Occipital lobe (tissue), 2 donors: ENCODE measurements around the gene CNGB1. TPM values are rescaled to one million over a fixed set of nuclear protein-coding genes. Genes with fewer than 3 reads are reported as not detected.
"Not testable (repeated sequence)": the region's sequence is repeated elsewhere in the genome, so short reads cannot be mapped to it uniquely, and the experiment has no call there.

Experiments used
- DNase-seq: peaks from one replicate; lab custom pipeline; 2025; lab: John Stamatoyannopoulos, UW
- total RNA-seq: library from RNA; depleted of rRNA; stranded (reverse); fragments of >200 nt; gene quantifications from one replicate; pipeline ENCODE4 v1.2.3, GENCODE V29; 2014

The CNGB1 gene
- total RNA-seq, 1 donor from 2014 or later = not detected

- DNase-seq = no peak
These were observed 26.2 kb upstream of the CNGB1 start for GRCh38 chr16:57997176-57997527.

DNA sequence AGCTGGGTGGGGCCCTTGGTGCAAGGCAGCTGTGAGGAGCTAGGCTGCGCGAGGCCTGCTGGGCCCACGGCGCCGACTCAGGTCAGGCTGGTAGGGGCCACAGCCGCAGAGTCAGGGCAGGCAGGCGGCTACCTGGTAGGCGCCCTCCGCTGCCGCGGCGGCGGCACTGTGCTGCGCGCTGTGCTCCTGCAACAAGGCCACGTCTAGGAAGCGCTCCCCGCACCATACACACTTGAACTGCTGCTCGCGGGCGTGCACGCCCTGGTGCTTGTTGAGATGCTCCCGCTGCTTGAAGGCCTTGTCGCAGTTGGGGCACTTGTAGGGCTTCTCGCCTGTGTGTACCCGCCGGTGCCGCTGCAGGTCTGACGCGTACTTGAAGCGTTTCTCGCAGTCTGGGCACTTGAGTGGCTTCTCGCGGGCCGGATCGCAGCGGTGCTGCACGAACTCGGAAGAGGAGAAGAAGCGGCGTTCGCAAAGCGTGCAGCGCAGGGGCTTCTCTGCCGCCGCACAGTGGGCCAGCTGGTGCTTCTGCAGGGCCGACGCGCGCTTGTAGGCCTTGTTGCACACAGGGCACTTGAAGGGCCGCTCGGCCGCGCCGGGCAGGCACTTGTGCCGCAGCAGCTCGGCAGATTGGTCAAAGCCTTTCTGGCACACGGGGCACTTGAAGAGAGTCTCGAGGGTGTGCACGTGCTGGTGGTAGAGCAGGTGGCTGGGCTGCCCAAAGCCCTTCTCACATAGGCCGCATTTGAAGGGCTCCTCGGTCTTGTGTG lies 25.7 kb upstream of the CNGB1 start:
- DNase-seq = no peak

DNA sequence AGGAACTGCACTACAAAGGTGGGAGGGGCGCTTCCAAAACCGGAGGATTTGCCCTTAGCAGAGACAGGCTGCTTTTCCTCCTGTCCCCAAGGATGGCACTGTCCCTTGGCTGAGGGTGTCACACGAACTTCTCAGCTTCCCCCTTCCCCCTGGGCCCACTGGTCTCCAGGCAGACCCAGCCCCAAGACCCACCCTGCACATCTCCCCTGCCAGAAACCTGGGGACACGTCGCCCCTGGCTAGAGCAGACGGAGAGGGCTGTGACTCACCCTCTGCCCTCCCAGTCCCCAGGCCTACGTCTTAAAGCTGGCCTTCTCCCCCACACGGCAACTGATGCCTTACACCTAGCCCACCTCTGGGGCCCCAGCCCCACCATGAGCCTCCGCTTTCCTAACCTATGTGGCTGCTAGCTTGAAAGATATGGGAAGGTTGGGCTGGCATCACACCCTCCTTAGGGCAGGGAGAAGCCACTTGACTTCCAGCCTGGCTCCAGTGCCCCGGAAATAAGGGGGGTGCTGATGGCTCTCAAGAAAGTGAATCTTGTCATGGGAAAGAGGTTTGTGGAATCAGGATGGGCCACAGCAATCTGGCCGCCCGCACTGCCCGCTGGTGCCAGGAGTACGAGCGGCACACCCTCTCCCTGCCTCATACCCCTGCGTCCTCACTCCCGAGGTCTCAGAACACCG lies 24.9 kb upstream of the CNGB1 start:
- DNase-seq = no peak

GRCh38 chr16:57994778-57995177 lies 23.9 kb upstream of the CNGB1 start:
- no peak for DNase-seq

DNA sequence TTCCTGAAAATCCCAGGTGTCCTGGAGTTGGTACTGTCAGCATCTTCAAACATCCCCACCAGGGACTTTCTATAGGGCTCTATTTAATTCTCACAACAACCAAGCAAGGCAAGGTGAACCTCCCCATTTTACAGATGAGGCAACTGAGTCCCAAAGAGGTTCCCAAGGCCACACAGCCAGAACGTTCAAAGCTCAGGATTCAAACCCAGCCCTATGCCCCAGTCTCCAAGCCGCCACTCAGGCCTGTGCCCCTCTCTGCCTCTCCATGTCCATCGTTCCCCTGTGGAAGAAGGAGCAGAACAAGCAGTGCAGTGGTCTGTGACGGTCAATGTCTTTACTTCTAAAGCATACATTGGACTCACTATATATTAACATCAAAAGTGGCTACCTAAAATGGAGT lies 23.4 kb upstream of the CNGB1 start:
- no peak for DNase-seq

- DNase-seq = no peak
These were observed 23.0 kb upstream of the CNGB1 start for GRCh38 chr16:57993897-57994296.

GRCh38 chr16:57993438-57993837 lies 22.5 kb upstream of the CNGB1 start:
- DNase-seq = no peak

GRCh38 chr16:57992084-57992483 lies 21.2 kb upstream of the CNGB1 start:
- DNase-seq = no peak

DNA sequence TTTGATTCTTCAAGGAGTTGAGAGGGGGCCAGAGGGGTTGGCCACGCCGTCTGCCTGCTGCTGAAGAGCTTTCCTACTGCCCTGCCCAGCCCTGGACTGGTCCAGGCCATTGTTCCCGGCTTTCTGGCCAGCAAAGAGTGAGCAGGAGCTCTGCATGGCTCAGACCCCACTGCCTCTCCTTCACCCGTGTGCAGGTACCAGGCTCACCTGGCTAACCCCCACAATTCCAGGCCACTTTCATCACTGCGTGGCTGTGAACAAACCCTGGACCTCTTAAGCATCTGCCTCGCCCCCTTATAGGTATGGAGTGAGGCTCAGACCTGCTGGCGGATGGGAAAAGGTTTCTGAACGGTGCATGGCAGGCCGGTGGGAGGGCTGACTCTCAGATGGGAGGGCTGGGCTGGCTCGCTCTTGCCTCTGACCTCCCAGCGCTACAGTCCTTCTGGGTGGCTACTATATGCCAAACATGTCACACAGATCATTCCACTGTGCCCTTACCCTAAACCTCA lies 20.7 kb upstream of the CNGB1 start:
- no peak for DNase-seq

DNA sequence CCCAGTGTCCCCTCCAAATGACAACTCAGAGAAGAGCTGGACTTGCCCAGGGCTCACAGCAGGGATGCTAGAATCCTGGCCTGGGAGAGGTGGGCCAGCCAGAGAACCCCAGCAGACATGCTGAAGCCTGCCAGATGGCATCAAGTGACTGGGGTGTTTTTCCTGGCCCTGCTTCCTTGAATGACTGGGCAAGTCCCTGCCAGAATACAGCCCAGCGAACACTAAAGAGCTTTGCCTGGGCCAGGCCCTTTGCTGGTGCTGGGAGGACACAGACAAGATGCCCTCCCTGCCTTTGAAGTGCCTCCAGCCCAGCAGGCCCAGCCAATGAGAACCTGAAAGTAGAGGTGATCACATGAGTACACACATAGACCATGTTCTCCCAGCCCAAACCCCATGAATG lies 18.0 kb upstream of the CNGB1 start:
- no peak for DNase-seq

GRCh38 chr16:57987441-57988177 lies 16.7 kb upstream of the CNGB1 start:
- no peak for DNase-seq

DNA sequence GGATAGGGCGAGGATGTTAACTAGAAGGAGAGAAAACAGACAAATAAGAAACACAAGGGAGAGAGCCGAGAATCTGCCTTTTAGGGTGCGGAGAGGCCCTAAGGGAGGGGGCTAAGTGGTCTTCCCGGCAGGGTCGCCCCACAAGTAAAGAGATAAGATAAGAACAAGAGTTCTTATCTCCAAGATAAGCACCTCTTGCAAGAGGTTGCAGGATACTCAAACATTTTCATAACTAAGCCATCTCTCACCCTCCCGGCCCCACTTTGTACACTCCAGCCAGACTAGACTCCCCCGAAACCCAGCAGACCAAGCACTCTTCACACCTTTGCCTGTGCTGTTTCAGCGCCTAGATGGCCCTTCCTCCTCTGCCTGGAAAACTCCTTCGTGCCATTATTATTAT lies 15.3 kb upstream of the CNGB1 start:
- DNase-seq = no peak

DNA sequence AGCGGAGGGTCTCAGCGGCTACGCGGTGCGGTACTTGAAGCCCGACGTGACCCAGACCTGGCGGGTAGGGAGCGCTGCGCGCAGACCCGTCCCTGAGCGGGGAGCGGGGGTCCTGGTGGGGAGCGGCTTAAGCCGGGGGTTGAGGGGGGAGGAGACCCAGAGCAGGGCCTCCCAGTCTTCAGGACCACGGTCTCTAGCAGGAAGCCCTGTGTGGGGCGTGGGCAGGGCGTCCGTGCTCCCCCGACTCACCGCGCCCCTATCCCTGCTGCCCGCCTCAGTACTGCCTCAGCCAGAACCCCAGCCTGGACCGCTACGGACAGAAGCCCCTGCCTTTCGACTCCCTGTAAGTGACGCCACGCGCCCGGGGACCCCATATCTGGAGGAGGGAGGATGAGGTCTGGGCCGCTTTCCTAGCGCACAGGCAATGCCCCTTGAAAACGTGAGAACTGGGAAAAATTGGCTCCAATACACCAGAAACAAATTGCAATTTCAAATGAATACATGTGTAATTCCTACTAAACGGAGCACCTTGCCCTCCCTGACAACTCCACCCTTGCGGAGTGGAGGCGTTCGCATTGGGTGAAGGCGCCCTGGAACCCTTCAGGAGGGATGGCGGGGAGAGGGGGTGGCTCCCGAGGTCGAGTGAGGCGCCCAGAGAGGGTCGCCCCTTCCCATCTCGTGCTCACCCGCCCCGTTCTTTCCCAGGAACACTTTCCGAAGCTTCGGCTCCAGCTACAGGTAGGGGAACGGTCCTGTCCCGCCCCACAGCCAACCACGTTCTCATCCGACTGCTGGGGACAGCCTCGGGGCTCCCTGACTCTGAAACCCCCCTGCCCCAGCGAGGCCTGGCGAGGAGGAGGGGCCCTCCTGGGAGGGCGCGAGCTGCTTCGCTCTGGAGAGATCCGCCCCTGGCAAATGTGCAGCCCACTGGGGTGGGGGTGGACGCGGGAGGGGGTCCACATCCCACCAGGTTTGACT lies 14.6 kb upstream of the CNGB1 start:
- DNase-seq = no peak

GRCh38 chr16:57984443-57985203 lies 13.7 kb upstream of the CNGB1 start:
- DNase-seq = no peak

GRCh38 chr16:57982385-57982784 lies 11.5 kb upstream of the CNGB1 start:
- DNase-seq = no peak

DNA sequence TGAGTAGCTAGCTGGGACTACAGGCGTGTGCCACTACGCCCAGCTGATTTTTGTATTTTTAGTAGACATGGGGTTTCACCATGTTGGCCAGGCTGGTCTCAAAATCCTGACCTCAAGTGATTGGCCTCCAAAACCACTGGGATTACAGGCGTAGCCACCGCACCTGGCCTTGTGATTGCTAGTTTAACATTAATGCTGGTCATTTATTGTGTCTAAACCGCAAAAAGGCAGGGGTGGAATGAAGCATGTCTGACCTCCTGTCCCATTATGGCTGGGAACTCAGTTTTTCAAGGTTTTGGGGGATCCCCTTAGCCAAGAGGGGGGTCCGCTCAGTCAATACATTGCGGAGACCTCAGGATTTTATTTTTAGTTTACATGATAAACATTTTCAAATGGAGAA lies 10.7 kb upstream of the CNGB1 start:
- no peak for DNase-seq

- no peak for DNase-seq
These were observed 8.2 kb upstream of the CNGB1 start for GRCh38 chr16:57979006-57979585.

- DNase-seq = not testable (repeated sequence)
These were observed 7.1 kb upstream of the CNGB1 start for GRCh38 chr16:57978070-57978465.

DNA sequence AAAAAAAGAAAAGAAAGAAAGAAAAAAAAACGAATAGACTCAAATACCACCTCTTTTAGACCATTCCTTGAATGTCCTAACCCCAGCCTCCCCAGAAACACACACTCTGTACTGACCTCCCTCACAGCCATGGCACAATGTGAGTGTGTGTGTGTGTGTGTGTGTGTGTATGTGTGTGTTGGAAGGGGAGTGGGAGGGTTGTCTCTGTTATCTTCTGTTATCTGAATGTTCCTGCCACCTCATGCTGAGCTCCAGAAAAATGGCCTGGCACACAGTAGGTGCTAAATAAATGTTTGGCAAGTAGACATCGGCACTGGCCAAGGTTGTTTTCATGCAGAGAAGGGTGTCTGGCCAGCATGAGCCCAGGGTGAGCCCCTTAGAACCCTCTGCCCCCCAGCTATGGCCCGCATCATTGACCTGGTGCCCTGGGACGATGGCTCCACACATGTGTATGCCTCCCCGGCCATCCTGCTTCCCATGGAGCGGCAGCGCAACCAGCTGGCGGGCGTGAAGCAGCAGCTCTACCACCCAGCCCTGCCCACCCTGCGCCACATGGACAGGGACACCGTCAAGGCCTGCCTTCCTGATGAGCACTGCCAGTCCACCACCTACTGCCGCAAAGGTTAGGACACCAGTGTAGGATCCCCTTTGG lies 6.6 kb upstream of the CNGB1 start:
- DNase-seq = no peak
